WTC11 (cell line): ENCODE measurements around the gene INF2. TPM values are rescaled to one million over a fixed set of nuclear protein-coding genes. Genes with fewer than 3 reads are reported as not detected.

Experiments
- ATAC-seq: fragments of 200-7000 bp; cut with Tn5 transposase; 2 replicates; pipeline ENCODE4 v1.10.0; 2021; ENCODE audit warnings: mild to moderate bottlenecking, moderate library complexity
- CTCF ChIA-PET: fragments of 300-600 bp; sonication (Branson Sonifier 250); formaldehyde crosslinking; loops from one replicate; lab custom pipeline; 2021; ENCODE audit warnings: antibody characterized with exemption; lab: Charles Lee
- POLR2A ChIA-PET: fragments of 350-600 bp; sonication (Branson Sonifier 250); formaldehyde crosslinking; loops from one replicate; lab custom pipeline; 2021; ENCODE audit warnings: antibody characterized with exemption; lab: Charles Lee
- DNase-seq: peaks from one replicate; pipeline ENCODE4 v3.0.0; 2021; ENCODE audit warnings: low spot score
- H3K27ac Mint-ChIP-seq: 2 replicates; pipeline ENCODE4 v1.8.0; 2021; ENCODE audit warnings: mixed read lengths
- H3K27me3 Mint-ChIP-seq: 2 replicates; pipeline ENCODE4 v1.8.0; 2021; ENCODE audit warnings: low read depth, mild to moderate bottlenecking, moderate library complexity, mixed read lengths
- H3K36me3 Mint-ChIP-seq: 2 replicates; pipeline ENCODE4 v1.8.0; 2021; ENCODE audit warnings: mixed read lengths
- H3K4me1 Mint-ChIP-seq: 2 replicates; pipeline ENCODE4 v1.8.0; 2022; ENCODE audit warnings: mixed read lengths
- H3K4me3 Mint-ChIP-seq: 2 replicates; pipeline ENCODE4 v1.8.0; 2021; ENCODE audit warnings: mild to moderate bottlenecking, moderate library complexity, mixed read lengths
- H3K9me3 Mint-ChIP-seq: 2 replicates; pipeline ENCODE4 v1.8.0; 2021; ENCODE audit warnings: mixed read lengths
- ARID4B ChIP-seq: sonication (generic); formaldehyde crosslinking; IDR thresholded peaks from 2 replicates; pipeline ENCODE4 v1.8.0; 2023; ENCODE audit warnings: missing genetic modification reagents, mild to moderate bottlenecking, borderline replicate concordance
- ESRRA ChIP-seq: sonication (generic); formaldehyde crosslinking; IDR thresholded peaks from 2 replicates; pipeline ENCODE4 v1.8.1; 2022; ENCODE audit warnings: mild to moderate bottlenecking, missing genetic modification reagents, borderline replicate concordance
- FOXK1 ChIP-seq: sonication (generic); formaldehyde crosslinking; IDR thresholded peaks from 2 replicates; pipeline ENCODE4 v1.8.0; 2022; ENCODE audit warnings: mild to moderate bottlenecking, moderate library complexity, missing genetic modification reagents
- GABPB1 ChIP-seq: sonication (generic); formaldehyde crosslinking; IDR thresholded peaks from 2 replicates; pipeline ENCODE4 v1.8.1; 2023; ENCODE audit warnings: mild to moderate bottlenecking, missing genetic modification reagents
- HMGXB4 ChIP-seq: sonication (generic); formaldehyde crosslinking; IDR thresholded peaks from 2 replicates; pipeline ENCODE4 v1.8.1; 2023; ENCODE audit warnings: mild to moderate bottlenecking, moderate library complexity, missing genetic modification reagents
- IRF1 ChIP-seq: sonication (generic); formaldehyde crosslinking; IDR thresholded peaks from 2 replicates; pipeline ENCODE4 v1.8.0; 2023; ENCODE audit warnings: missing genetic modification reagents
- JUN ChIP-seq: sonication (generic); formaldehyde crosslinking; IDR thresholded peaks from 2 replicates; pipeline ENCODE4 v1.8.0; 2023; ENCODE audit warnings: mild to moderate bottlenecking, missing genetic modification reagents
- MYBL2 ChIP-seq: sonication (generic); formaldehyde crosslinking; IDR thresholded peaks from 2 replicates; pipeline ENCODE4 v1.8.1; 2023; ENCODE audit warnings: mild to moderate bottlenecking, moderate library complexity, missing genetic modification reagents
- OVOL2 ChIP-seq: fragments of 250-450 bp; sonication (Bioruptor Pico); IDR thresholded peaks from 2 replicates; pipeline ENCODE4 v1.9.0; 2021; ENCODE audit warnings: mild to moderate bottlenecking, borderline replicate concordance
- SMAD3 ChIP-seq: sonication (generic); formaldehyde crosslinking; IDR thresholded peaks from 2 replicates; pipeline ENCODE4 v1.8.0; 2022; ENCODE audit warnings: missing genetic modification reagents, mild to moderate bottlenecking, borderline replicate concordance
- SMAD4 ChIP-seq: sonication (generic); formaldehyde crosslinking; IDR thresholded peaks from 2 replicates; pipeline ENCODE4 v1.8.0; 2022; ENCODE audit warnings: mild to moderate bottlenecking, missing genetic modification reagents
- STAT6 ChIP-seq: sonication (generic); formaldehyde crosslinking; conservative IDR thresholded peaks from 2 replicates; pipeline ENCODE4 v1.8.1; 2023; ENCODE audit warnings: mild to moderate bottlenecking, low read depth, missing genetic modification reagents, moderate library complexity
- TCF7 ChIP-seq: sonication (generic); formaldehyde crosslinking; IDR thresholded peaks from 2 replicates; pipeline ENCODE4 v1.8.0; 2022; ENCODE audit warnings: mild to moderate bottlenecking, low read depth, missing genetic modification reagents, moderate library complexity
- USF1 ChIP-seq: sonication (generic); formaldehyde crosslinking; IDR thresholded peaks from 2 replicates; pipeline ENCODE4 v1.8.0; 2022; ENCODE audit warnings: mild to moderate bottlenecking, missing genetic modification reagents
- ZNF281 ChIP-seq: sonication (generic); formaldehyde crosslinking; IDR thresholded peaks from 2 replicates; pipeline ENCODE4 v1.8.0; 2023; ENCODE audit warnings: mild to moderate bottlenecking, missing genetic modification reagents
- total RNA-seq: library from RNA; stranded (reverse); gene quantifications from 3 replicates; pipeline ENCODE4 v1.2.3, GENCODE V29; 2021
- TF ChIP-seq, protein P1 (sequence below): fragments of 250-450 bp; sonication (Bioruptor Pico); conservative IDR thresholded peaks from 2 replicates; pipeline ENCODE4 v1.9.0; 2021; ENCODE audit warnings: mild to moderate bottlenecking
- TF ChIP-seq, protein P2 (sequence below): fragments of 250-450 bp; sonication (Bioruptor Pico); IDR thresholded peaks from 2 replicates; pipeline ENCODE4 v1.9.0; 2021; ENCODE audit warnings: mild to moderate bottlenecking

The INF2 gene
- total RNA-seq, 1 experiment from 2014 or later = 82.4 TPM

GRCh38 chr14:104742586-104743455 is 53.4 kb downstream of the INF2 start:
- ChIA-PET POLR2A (no interaction called here), CTCF (interaction anchor here (1.2 to 1.3 kb wide), 2 partner anchors 12 to 17 kb away, joined by 3 read pairs; no protein-coding TSS in a partner anchor)
- H3K27ac Mint-ChIP-seq = no peak overlapping the region
- TF ChIP-seq IRF1 (no peak), SMAD4 (no peak), STAT6 (CRISPR knock-in tag) (no peak), TCF7 (CRISPR knock-in tag) (no peak), OVOL2 (no peak), ARID4B (CRISPR knock-in tag) (no peak), MYBL2 (CRISPR knock-in tag) (no peak), ESRRA (CRISPR knock-in tag) (no peak), HMGXB4 (CRISPR knock-in tag) (no peak), FOXK1 (CRISPR knock-in tag) (no peak), SMAD3 (no peak), USF1 (CRISPR knock-in tag) (no peak), ZNF281 (no peak), JUN (CRISPR knock-in tag) (no peak), GABPB1 (no peak)
- TF ChIP-seq, protein P1, sequence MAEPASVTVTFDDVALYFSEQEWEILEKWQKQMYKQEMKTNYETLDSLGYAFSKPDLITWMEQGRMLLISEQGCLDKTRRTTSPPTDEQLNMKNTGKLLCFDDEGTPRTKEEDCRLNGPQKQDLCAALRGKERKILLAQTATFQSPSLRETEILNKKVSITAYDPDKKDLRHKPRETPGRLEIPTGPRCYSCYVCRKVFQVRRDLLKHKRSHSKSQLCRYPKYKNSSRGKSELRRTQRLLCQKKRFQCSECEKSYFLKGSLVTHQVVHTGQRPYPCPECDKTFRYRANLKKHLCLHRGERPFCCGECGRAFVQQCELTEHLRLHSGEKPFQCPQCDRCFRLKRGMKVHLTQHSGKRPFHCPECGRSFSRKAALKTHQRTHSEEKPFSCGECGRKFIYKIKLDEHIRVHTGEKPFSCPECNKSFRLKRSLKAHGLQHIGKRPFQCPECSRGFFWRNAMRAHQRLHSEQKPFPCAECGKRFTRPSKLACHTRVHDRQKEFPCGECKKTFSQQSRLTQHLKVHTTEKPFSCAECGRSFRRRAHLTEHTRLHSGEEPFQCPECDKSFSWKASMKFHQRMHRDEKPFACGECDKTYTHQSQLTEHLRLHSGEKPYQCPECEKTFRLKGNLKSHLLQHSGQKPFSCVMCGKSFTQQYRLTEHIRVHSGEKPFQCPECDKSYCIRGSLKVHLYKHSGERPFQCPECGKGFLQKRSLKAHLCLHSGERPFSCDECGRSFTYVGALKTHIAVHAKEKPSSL (CRISPR knock-in tag) = no peak
- TF ChIP-seq, protein P2, sequence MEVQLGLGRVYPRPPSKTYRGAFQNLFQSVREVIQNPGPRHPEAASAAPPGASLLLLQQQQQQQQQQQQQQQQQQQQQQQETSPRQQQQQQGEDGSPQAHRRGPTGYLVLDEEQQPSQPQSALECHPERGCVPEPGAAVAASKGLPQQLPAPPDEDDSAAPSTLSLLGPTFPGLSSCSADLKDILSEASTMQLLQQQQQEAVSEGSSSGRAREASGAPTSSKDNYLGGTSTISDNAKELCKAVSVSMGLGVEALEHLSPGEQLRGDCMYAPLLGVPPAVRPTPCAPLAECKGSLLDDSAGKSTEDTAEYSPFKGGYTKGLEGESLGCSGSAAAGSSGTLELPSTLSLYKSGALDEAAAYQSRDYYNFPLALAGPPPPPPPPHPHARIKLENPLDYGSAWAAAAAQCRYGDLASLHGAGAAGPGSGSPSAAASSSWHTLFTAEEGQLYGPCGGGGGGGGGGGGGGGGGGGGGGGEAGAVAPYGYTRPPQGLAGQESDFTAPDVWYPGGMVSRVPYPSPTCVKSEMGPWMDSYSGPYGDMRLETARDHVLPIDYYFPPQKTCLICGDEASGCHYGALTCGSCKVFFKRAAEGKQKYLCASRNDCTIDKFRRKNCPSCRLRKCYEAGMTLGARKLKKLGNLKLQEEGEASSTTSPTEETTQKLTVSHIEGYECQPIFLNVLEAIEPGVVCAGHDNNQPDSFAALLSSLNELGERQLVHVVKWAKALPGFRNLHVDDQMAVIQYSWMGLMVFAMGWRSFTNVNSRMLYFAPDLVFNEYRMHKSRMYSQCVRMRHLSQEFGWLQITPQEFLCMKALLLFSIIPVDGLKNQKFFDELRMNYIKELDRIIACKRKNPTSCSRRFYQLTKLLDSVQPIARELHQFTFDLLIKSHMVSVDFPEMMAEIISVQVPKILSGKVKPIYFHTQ (CRISPR knock-in tag) = no peak

More at GRCh38 chr14:104742586-104743455, 53.4 kb downstream of the INF2 start:
- no peaks in the 10 kb centered on the region for H3K4me1 Mint-ChIP-seq
- no peak overlapping the region for H3K4me3 Mint-ChIP-seq
- DNase-seq (no peak), ATAC-seq (no peak)
- H3K27me3 Mint-ChIP-seq = no peaks in the 10 kb centered on the region
- peaks cover 2% of the 10 kb centered on the region; the same call in 1 of the 2 replicates for H3K36me3 Mint-ChIP-seq
- H3K9me3 Mint-ChIP-seq = no peaks in the 10 kb centered on the region
